Body of pancreas (tissue), 4 donors: ENCODE measurements around the gene RNF41.

ENCODE experiments used
- CTCF ChIP-seq, 7 experiments: fragments of 450-650 bp in 4 of 7; fragments of 200-600 bp in 3 of 7; sonication (generic) in 3 of 7; IDR thresholded peaks; one replicate each; pipeline ENCODE4 v1.5.1; 2016 to 2019; ENCODE audit warnings: antibody characterized with exemption in 7 of 7
- POLR2A ChIP-seq, 3 donors: fragments of 450-650 bp; IDR thresholded peaks; one replicate each; pipeline ENCODE4 v1.6.1; 2016; ENCODE audit warnings: antibody characterized with exemption in 3 of 3, mild to moderate bottlenecking in 2 of 3

- TF ChIP-seq POLR2A (IDR thresholded peaks at IDR 0.05), result no peak
- TF ChIP-seq CTCF (IDR thresholded peaks at IDR 0.05), result no peak
These were observed 66.4 kb downstream of the RNF41 start for GRCh38 chr12:56155256-56155845.
